Endothelial cell of umbilical vein (primary cell): ENCODE data around the gene GRM4.

ENCODE experiments used
- CTCF ChIP-seq, 2 donors: IDR thresholded peaks; 1 replicate in 1 of 2; 2 replicates in 1 of 2; pipeline ENCODE4 v1.5.1; 2011; ENCODE audit warnings: low read length in 2 of 2, mild to moderate bottlenecking in 2 of 2, moderate library complexity in 2 of 2, control low read depth in 1 of 2, inconsistent platforms in 1 of 2, low read depth in 1 of 2; ENCODE audit not compliant: insufficient read depth in 1 of 2; ENCODE audit errors: extremely low read depth in 1 of 2
- MAX ChIP-seq: IDR thresholded peaks from 2 replicates; pipeline ENCODE4 v1.6.1; 2011; ENCODE audit not compliant: insufficient read depth, insufficient read length
- POLR2A ChIP-seq: IDR thresholded peaks from 2 replicates; pipeline ENCODE4 v1.6.1; 2012; ENCODE audit warnings: low read depth, mild to moderate bottlenecking, control low read depth, low read length

- TF ChIP-seq CTCF (IDR thresholded peaks at IDR 0.05; ENCODE audit: extremely low read depth in 1 of 2, insufficient read depth in 1 of 2, low read depth in 1 of 2, low read length in 2 of 2) (no peak), MAX (no peak), POLR2A (no peak)
Measured at GRCh38 chr6:34027939-34028441, 117.9 kb downstream of the GRM4 start.
